OCI-LY7 (cell line): Measurements from ENCODE around the gene SYNCRIP.

ENCODE experiments used
- CTCF ChIP-seq: fragments of 200-600 bp; sonication (generic); conservative IDR thresholded peaks from 2 replicates; pipeline ENCODE4 v1.5.1; 2014; ENCODE audit warnings: mild to moderate bottlenecking, antibody characterized with exemption, low read length, moderate library complexity, mixed read lengths
- EZH2phosphoT487 ChIP-seq: fragments of 200-600 bp; sonication (generic); IDR thresholded peaks from 2 replicates; pipeline ENCODE4 v1.6.1; 2018; ENCODE audit warnings: low read depth, borderline replicate concordance, mild to moderate bottlenecking, mixed run types, antibody characterized with exemption, low read length, moderate library complexity, mixed read lengths

- no peak for TF ChIP-seq CTCF
- no peak for TF ChIP-seq EZH2phosphoT487
These were observed at the start of gene SYNCRIP for GRCh38 chr6:85642774-85643536.
